Astrocyte of the cerebellum (primary cell): ENCODE measurements around the gene TM2D1.

ENCODE experiments used
- DNase-seq: peaks from one replicate; pipeline ENCODE4 v3.0.0-alpha.2; 2011; ENCODE audit warnings: low read depth
- H3K4me3 ChIP-seq: 2 replicates; pipeline ENCODE4 v1.5.1; 2011; ENCODE audit warnings: mild to moderate bottlenecking, low read depth, low read length, moderate library complexity
- CTCF ChIP-seq: IDR thresholded peaks from 2 replicates; pipeline ENCODE4 v1.5.1; 2012; ENCODE audit warnings: low read length, low read depth, moderate library complexity, mild to moderate bottlenecking; ENCODE audit errors: missing control alignments
- in situ Hi-C: cut with HindIII; loops from 2 replicates; pipeline ENCODE4 v1.10.0; 2017; ENCODE audit warnings: low sequenced_read_pairs

The TM2D1 gene

GRCh38 chr1:61635557-61635956 lies 89.4 kb downstream of the TM2D1 start:
- H3K4me3 ChIP-seq, result no peak overlapping the region
- in situ Hi-C loops, result no loop called here
- no peak for TF ChIP-seq CTCF

GRCh38 chr1:61631436-61631835 lies 93.5 kb downstream of the TM2D1 start:
- in situ Hi-C loops, result no loop called here
- H3K4me3 ChIP-seq, result no peak overlapping the region
- TF ChIP-seq CTCF, result no peak
- no peak for DNase-seq

More at GRCh38 chr1:61635557-61635956, 89.4 kb downstream of the TM2D1 start:
- DNase-seq, result no peak
